Colonic mucosa (tissue), 4 donors: ENCODE results near the gene MAN2A2. TPM values are rescaled to one million over a fixed set of nuclear protein-coding genes. Genes with fewer than 3 reads are reported as not detected.

Source experiments
- DNase-seq: peaks from one replicate; pipeline ENCODE4 v3.0.0-alpha.2; 2020
- H3K27ac ChIP-seq: fragments of 200-600 bp; one replicate; pipeline ENCODE4 v1.8.0; 2021
- H3K27me3 ChIP-seq: fragments of 200-600 bp; one replicate; pipeline ENCODE4 v1.8.0; 2021
- H3K36me3 ChIP-seq: fragments of 200-600 bp; one replicate; pipeline ENCODE4 v1.8.0; 2021
- H3K4me1 ChIP-seq: fragments of 200-600 bp; one replicate; pipeline ENCODE4 v1.8.0; 2021; ENCODE audit warnings: mild to moderate bottlenecking
- H3K4me3 ChIP-seq: fragments of 200-600 bp; one replicate; pipeline ENCODE4 v1.8.0; 2021
- H3K9ac ChIP-seq, 2 donors: one replicate each; pipeline ENCODE4 v1.7.0; 2013; ENCODE audit warnings: control low read depth in 2 of 2, low read depth in 2 of 2, low read length in 2 of 2
- H3K9me3 ChIP-seq: fragments of 200-600 bp; one replicate; pipeline ENCODE4 v1.8.0; 2021
- CTCF ChIP-seq: fragments of 200-600 bp; IDR thresholded peaks from one replicate; pipeline ENCODE4 v1.8.0; 2022; ENCODE audit warnings: antibody characterized with exemption, mild to moderate bottlenecking
- intact Hi-C: fragments of 100-400 bp; cut with DNase I; formaldehyde crosslinking; loops from one replicate; pipeline ENCODE4 v1.14.1; 2022
- total RNA-seq, 2 donors: library from RNA; stranded (reverse); fragmentation: NEBNext Ultra II Directional in 1 of 2; extraction: Animal tissue kit (Norgen Biotek cat#: 25700) in 1 of 2; gene quantifications; one replicate each; pipeline ENCODE4 v1.2.1, GENCODE V29; 2021
- donor health status: healthy.
- donor health status: DM: no; HTN: no; CAD: no.
- donor health status: DM: no; HTN: no; CAD: no.

MAN2A2 gene
- total RNA-seq, 2 donors from 2014 or later = 34.2 to 66.4 TPM

- no peak for TF ChIP-seq CTCF
- H3K36me3 ChIP-seq = peaks cover 26% of the 10 kb centered on the region
- H3K9me3 ChIP-seq = no peaks in the 10 kb centered on the region
- intact Hi-C loops = no loop called here
- no peak overlapping the region for H3K27ac ChIP-seq
- H3K9ac ChIP-seq = no peak overlapping the region
- H3K4me3 ChIP-seq = no peak overlapping the region
- no peaks in the 10 kb centered on the region for H3K27me3 ChIP-seq
- H3K4me1 ChIP-seq = peaks cover 8% of the 10 kb centered on the region
- no peak for DNase-seq
Measured at GRCh38 chr15:90939756-90940155, 36.7 kb downstream of the MAN2A2 start.

- Histone ChIP-seq H3K4me1 (peaks cover 5% of the 10 kb centered on the region), H3K9me3 (no peaks in the 10 kb centered on the region), H3K27ac (no peak overlapping the region), H3K9ac (no peak overlapping the region), H3K27me3 (no peaks in the 10 kb centered on the region), H3K36me3 (peaks cover 29% of the 10 kb centered on the region), H3K4me3 (no peak overlapping the region)
- DNase-seq = no peak
- no peak for TF ChIP-seq CTCF
- intact Hi-C loops = no loop called here
Measured at GRCh38 chr15:90941038-90941437, 37.9 kb downstream of the MAN2A2 start.

DNA sequence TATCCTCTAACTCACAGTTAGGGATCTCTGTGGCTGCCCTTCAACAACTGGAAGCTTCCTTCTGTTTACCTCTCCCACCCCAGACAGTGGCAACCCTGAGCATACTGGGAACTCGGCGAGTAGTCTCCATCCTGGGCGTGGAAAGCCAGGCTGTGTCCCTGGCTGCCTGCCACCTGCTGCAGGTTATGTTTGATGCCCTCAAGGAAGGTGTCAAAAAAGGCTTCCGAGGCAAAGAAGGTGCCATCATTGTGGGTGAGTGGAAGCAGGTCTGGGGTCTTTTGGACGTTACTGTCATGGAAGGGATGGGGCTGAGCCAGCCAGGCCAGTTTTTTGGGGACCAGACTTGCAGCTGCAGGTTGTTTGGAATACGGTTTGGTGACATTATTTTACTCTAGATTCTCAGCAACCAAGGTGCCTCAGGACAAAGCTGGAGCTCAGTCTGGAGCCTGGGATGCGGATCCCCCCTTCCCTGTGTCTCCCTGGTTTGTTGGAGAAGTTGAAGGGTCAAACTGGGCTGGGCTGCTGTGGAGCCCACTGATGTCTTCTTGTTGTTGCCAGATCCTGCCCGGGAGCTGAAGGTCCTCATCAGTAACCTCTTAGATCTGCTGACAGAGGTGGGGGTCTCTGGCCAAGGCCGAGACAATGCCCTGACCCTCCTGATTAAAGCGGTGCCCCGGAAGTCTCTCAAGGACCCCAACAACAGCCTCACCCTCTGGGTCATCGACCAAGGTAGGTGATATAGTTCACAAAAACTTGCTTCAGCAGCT is 39.4 kb downstream of the MAN2A2 start:
- no peak overlapping the region for H3K4me3 ChIP-seq
- no peaks in the 10 kb centered on the region for H3K4me1 ChIP-seq
- intact Hi-C loops = no loop called here
- H3K27ac ChIP-seq = no peak overlapping the region
- H3K36me3 ChIP-seq = peaks cover 36% of the 10 kb centered on the region
- TF ChIP-seq CTCF = no peak
- H3K9ac ChIP-seq = no peak overlapping the region
- no peaks in the 10 kb centered on the region for H3K9me3 ChIP-seq
- H3K27me3 ChIP-seq = no peaks in the 10 kb centered on the region
- no peak for DNase-seq

- intact Hi-C loops = no loop called here
- peaks cover 35% of the 10 kb centered on the region for H3K36me3 ChIP-seq
- no peaks in the 10 kb centered on the region for H3K27me3 ChIP-seq
- peaks cover 5% of the 10 kb centered on the region for H3K4me1 ChIP-seq
- no peak overlapping the region for H3K4me3 ChIP-seq
- H3K27ac ChIP-seq = no peak overlapping the region
- no peak overlapping the region for H3K9ac ChIP-seq
- H3K9me3 ChIP-seq = no peaks in the 10 kb centered on the region
- no peak for DNase-seq
- no peak for TF ChIP-seq CTCF
Measured at GRCh38 chr15:90945091-90945490, 42.0 kb downstream of the MAN2A2 start.

GRCh38 chr15:90946538-90946937 is 43.4 kb downstream of the MAN2A2 start:
- Histone ChIP-seq H3K36me3 (peaks cover 26% of the 10 kb centered on the region), H3K9ac (no peak overlapping the region), H3K4me1 (peaks cover 5% of the 10 kb centered on the region), H3K27me3 (no peaks in the 10 kb centered on the region), H3K4me3 (no peak overlapping the region), H3K9me3 (no peaks in the 10 kb centered on the region), H3K27ac (no peak overlapping the region)
- TF ChIP-seq CTCF = no peak
- DNase-seq = no peak
- intact Hi-C loops = no loop called here
